OCI-LY7 (cell line): ENCODE results near the gene ASB10. TPM values are rescaled to one million over a fixed set of nuclear protein-coding genes. Genes with fewer than 3 reads are reported as not detected.

ENCODE experiments used
- BruUV-seq: library from RNA; stranded (reverse); fragments of 400-500 nt; replicated peaks from 2 replicates; lab custom pipeline; 2021; lab: Mats Ljungman, UMichigan
- CTCF ChIA-PET: fragments of 300-600 bp; sonication (Branson Sonifier 250); formaldehyde crosslinking; loops from one replicate; lab custom pipeline; 2022; ENCODE audit warnings: antibody characterized with exemption; ENCODE audit not compliant: unreplicated experiment; lab: Charles Lee
- POLR2A ChIA-PET: fragments of 300-600 bp; sonication (Branson Sonifier 250); formaldehyde crosslinking; loops from one replicate; lab custom pipeline; 2022; ENCODE audit warnings: antibody characterized with exemption; lab: Charles Lee
- DNase-seq: peaks from one replicate; pipeline ENCODE4 v3.0.0-alpha.2; 2015; ENCODE audit warnings: low spot score
- H2AFZ ChIP-seq: fragments of 200-600 bp; sonication (generic), shearing (Covaris generic); 2 replicates; pipeline ENCODE4 v1.6.1; 2014; ENCODE audit warnings: mild to moderate bottlenecking, antibody characterized with exemption, low read length, moderate library complexity
- H3K27ac ChIP-seq: fragments of 200-600 bp; sonication (generic); 2 replicates; pipeline ENCODE4 v1.5.1; 2014; ENCODE audit warnings: mixed run types, low read depth, mild to moderate bottlenecking, moderate library complexity, low read length, inconsistent platforms; ENCODE audit not compliant: poor library complexity, severe bottlenecking
- H3K36me3 ChIP-seq: fragments of 200-600 bp; sonication (generic); 2 replicates; pipeline ENCODE4 v1.6.1; 2014; ENCODE audit warnings: mild to moderate bottlenecking, antibody characterized with exemption, low read length, moderate library complexity, mixed read lengths; ENCODE audit not compliant: insufficient read depth
- H3K4me1 ChIP-seq: fragments of 200-600 bp; sonication (generic); 2 replicates; pipeline ENCODE4 v1.5.1; 2014; ENCODE audit warnings: mild to moderate bottlenecking, low read length; ENCODE audit not compliant: insufficient read depth, poor library complexity, severe bottlenecking
- H3K4me2 ChIP-seq: fragments of 200-600 bp; sonication (generic); 2 replicates; pipeline ENCODE4 v1.6.1; 2014; ENCODE audit warnings: mild to moderate bottlenecking, low read length
- H3K4me3 ChIP-seq: fragments of 200-600 bp; sonication (generic); 2 replicates; pipeline ENCODE4 v1.5.1; 2014; ENCODE audit warnings: mild to moderate bottlenecking, low read depth, low read length; ENCODE audit not compliant: poor library complexity, severe bottlenecking
- H3K79me2 ChIP-seq: fragments of 200-600 bp; sonication (generic); 2 replicates; pipeline ENCODE4 v1.6.1; 2016; ENCODE audit warnings: low read depth, mild to moderate bottlenecking, low read length, moderate library complexity, mixed read lengths; ENCODE audit not compliant: insufficient read depth
- H3K9me2 ChIP-seq: fragments of 200-600 bp; sonication (generic); 2 replicates; pipeline ENCODE4 v1.6.1; 2016; ENCODE audit warnings: mild to moderate bottlenecking, low read length, mixed read lengths; ENCODE audit not compliant: insufficient read depth
- H3K9me3 ChIP-seq: fragments of 200-600 bp; sonication (generic); 2 replicates; pipeline ENCODE4 v1.6.1; 2014; ENCODE audit warnings: mild to moderate bottlenecking, mixed run types, low read length, mixed read lengths
- H4K20me1 ChIP-seq: fragments of 200-600 bp; sonication (generic); 2 replicates; pipeline ENCODE4 v1.6.1; 2014; ENCODE audit warnings: mild to moderate bottlenecking, antibody characterized with exemption, low read length, moderate library complexity, mixed read lengths; ENCODE audit not compliant: insufficient read depth
- EZH2phosphoT487 ChIP-seq: fragments of 200-600 bp; sonication (generic); IDR thresholded peaks from 2 replicates; pipeline ENCODE4 v1.6.1; 2018; ENCODE audit warnings: low read depth, borderline replicate concordance, mild to moderate bottlenecking, mixed run types, antibody characterized with exemption, low read length, moderate library complexity, mixed read lengths
- intact Hi-C: fragments of 100-400 bp; cut with micrococcal nuclease; formaldehyde crosslinking; loops from one replicate; pipeline ENCODE4 v1.10.0; 2022; ENCODE audit not compliant: unreplicated experiment
- total RNA-seq, 2 experiments: library from RNA; depleted of rRNA in 1 of 2; stranded (reverse); fragments of >200 nt in 1 of 2; shearing (Covaris generic) in 1 of 2; gene quantifications; 2 replicates each; pipeline ENCODE4 v1.2.3, GENCODE V29; 2014 to 2022
- TF ChIP-seq, protein P1 (sequence below): fragments of 200-600 bp; sonication (generic); conservative IDR thresholded peaks from 2 replicates; pipeline ENCODE4 v1.5.1; 2014; ENCODE audit warnings: mild to moderate bottlenecking, antibody characterized with exemption, low read length, moderate library complexity, mixed read lengths

Gene ASB10
- total RNA-seq, 2 experiments from 2014 or later, result not detected

DNA sequence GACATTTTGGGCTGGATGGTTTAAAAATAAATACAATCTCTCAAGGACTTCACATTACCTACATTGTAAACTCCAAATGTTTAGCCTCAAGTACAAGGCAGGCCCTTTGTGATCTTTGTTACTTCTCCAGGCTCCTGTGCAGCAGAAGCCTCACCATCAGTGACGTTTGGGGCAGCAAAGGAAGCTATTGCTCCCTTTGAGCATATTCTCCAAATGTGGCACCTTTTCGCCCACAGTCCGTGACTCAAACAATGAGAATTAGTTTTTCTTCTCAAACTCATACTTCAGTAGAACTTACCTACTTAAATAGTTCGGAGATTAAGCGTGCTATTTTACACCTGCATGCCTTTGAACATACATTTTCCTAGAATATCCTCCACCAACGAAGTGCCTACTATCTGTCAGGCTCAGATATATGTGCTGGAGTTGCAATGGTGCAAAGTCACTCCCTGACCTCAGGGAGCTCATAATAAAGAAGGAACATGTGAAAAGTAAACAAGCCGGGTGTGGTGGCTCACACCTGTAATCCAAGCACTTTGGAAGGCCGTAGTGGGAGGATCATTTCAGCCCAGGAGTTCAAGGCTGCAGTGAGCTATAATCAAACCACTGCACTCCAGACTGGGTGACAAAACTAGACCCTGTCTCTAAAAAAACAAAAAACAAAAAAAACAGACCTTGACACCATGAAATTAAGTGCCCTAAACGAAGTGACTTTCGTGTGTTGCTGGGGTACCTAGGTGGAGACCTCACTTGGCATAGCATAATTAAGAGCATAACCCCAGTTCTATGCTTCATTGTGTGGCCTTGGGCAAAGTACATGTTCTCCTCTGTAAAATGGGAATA is 41.2 kb upstream of the ASB10 start:
- ChIA-PET CTCF (no interaction called here), POLR2A (interaction anchor here (2.1 kb wide), 1 partner anchor 9 kb away, joined by 14 read pairs; no protein-coding TSS in a partner anchor)
- H2AFZ ChIP-seq, result peak overlapping the region; percentile 90
- no TSS peak for BruUV-seq
- H3K4me2 ChIP-seq, result peak overlapping the region; percentile 76
- no peak overlapping the region for H3K27ac ChIP-seq
- no peaks in the 10 kb centered on the region for H3K9me3 ChIP-seq
- TF ChIP-seq, protein P1, sequence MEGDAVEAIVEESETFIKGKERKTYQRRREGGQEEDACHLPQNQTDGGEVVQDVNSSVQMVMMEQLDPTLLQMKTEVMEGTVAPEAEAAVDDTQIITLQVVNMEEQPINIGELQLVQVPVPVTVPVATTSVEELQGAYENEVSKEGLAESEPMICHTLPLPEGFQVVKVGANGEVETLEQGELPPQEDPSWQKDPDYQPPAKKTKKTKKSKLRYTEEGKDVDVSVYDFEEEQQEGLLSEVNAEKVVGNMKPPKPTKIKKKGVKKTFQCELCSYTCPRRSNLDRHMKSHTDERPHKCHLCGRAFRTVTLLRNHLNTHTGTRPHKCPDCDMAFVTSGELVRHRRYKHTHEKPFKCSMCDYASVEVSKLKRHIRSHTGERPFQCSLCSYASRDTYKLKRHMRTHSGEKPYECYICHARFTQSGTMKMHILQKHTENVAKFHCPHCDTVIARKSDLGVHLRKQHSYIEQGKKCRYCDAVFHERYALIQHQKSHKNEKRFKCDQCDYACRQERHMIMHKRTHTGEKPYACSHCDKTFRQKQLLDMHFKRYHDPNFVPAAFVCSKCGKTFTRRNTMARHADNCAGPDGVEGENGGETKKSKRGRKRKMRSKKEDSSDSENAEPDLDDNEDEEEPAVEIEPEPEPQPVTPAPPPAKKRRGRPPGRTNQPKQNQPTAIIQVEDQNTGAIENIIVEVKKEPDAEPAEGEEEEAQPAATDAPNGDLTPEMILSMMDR, result no peak
- no peak for TF ChIP-seq EZH2phosphoT487
- H3K4me3 ChIP-seq, result peak overlapping the region; percentile 94
- H3K79me2 ChIP-seq, result peaks cover 27% of the 10 kb centered on the region
- DNase-seq, result no peak
- intact Hi-C loops, result loop anchor here (5.0 kb wide), 1 partner anchor 146 kb away; the partner anchor contains the start of genes FASTK and TMUB1
- H3K36me3 ChIP-seq, result peaks cover 26% of the 10 kb centered on the region
- H3K9me2 ChIP-seq, result no peaks in the 10 kb centered on the region
- peaks cover 4% of the 10 kb centered on the region; the same call in 1 of the 2 replicates for H4K20me1 ChIP-seq
- H3K4me1 ChIP-seq, result peaks cover 33% of the 10 kb centered on the region

DNA sequence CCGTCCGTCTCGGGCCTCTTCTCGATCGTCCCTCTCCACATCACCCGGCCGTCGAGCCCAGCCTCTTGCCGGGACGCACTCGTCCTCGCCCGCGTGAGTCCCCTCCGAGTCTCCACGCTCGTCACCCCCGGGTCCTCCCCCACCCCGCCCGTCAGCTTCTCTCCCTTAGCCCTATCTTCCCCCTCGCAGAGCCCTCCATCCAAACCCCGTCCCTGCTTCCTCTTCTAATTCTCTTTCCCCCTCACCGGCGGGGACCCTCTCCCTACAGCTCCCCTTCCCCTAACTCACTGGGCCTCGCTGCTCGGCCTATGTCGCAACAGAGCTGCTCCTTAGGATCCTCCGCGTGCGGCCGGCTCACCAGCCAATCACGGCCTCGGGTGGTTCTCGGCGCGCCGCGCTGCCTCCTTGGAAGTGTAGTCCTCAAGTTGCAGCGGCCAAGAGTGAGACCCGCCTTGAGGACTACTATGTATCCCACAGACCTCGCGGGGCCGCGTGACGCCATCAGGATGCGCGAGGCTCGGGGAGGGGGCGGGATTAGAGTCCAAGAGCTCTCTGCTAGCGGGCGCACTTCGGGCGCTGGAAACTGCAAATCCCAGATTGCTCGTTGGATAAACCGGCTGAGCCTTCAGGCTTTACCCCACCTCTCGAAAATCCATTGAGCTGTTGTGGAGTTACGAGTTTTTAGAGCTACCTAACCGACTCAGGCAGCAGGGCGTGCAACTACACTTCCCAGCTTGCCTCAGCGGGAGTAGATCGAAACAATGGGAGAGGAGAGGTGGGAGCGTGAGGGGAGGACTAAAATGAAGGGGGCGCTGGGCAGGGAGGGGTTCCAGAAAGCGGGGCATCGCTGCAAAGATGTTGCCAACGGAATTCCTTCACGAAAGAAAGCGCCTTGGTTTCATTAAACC is 40.1 kb upstream of the ASB10 start, which contains the start of gene ABCF2:
TSS of gene ABCF2 (minus strand) at position 331 of the 908 bp plus-strand sequence. CDS start 747 bp downstream, outside the sequence.
- Histone ChIP-seq H3K27ac (peak within 1 kb of the TSS; percentile 8), H3K36me3 (peaks cover 37% of the 10 kb centered on the region), H3K4me2 (peak within 1 kb of the TSS; percentile 100), H3K4me1 (peaks cover 32% of the 10 kb centered on the region), H3K9me2 (no peaks in the 10 kb centered on the region), H4K20me1 (peaks cover 4% of the 10 kb centered on the region; the same call in 1 of the 2 replicates), H3K79me2 (peaks cover 22% of the 10 kb centered on the region), H3K9me3 (no peaks in the 10 kb centered on the region), H3K4me3 (peak within 1 kb of the TSS; percentile 94), H2AFZ (peak within 1 kb of the TSS; percentile 90)
- TF ChIP-seq, protein P1, result peak; percentile 34; the same call in 1 of the 2 replicates
- no peak for TF ChIP-seq EZH2phosphoT487
- BruUV-seq, result no TSS peak
- ChIA-PET CTCF (interaction anchor here (0.6 to 1.4 kb wide), 5 partner anchors 16 to 1499 kb away, joined by 3 to 8 read pairs (median 3); no protein-coding TSS in a partner anchor), POLR2A (interaction anchor here (0.6 to 2.1 kb wide), 5 partner anchors 10 to 1456 kb away, joined by 3 to 14 read pairs (median 3); partner anchors contain the start of gene FASTK)
- intact Hi-C loops, result loop anchor here (5.0 kb wide), 1 partner anchor 145 kb away; the partner anchor contains the start of genes FASTK and TMUB1
- DNase-seq, result peak; percentile 98
